IPS DF 19.7 (cell line): ENCODE results near the gene CADPS2.
"Not testable (repeated sequence)": the region's sequence is repeated elsewhere in the genome, so short reads cannot be mapped to it uniquely, and the experiment has no call there.

Experiments
- DNase-seq: peaks from one replicate; pipeline ENCODE4 v3.0.0-alpha.2; 2013; ENCODE audit warnings: low read depth, low spot score

Gene CADPS2

GRCh38 chr7:122674502-122674901 lies 211.8 kb downstream of the CADPS2 start:
- DNase-seq = no peak

GRCh38 chr7:122673951-122674350 lies 212.3 kb downstream of the CADPS2 start:
- DNase-seq = no peak

- DNase-seq = no peak
These were observed 213.7 kb downstream of the CADPS2 start for GRCh38 chr7:122672536-122672935.

DNA sequence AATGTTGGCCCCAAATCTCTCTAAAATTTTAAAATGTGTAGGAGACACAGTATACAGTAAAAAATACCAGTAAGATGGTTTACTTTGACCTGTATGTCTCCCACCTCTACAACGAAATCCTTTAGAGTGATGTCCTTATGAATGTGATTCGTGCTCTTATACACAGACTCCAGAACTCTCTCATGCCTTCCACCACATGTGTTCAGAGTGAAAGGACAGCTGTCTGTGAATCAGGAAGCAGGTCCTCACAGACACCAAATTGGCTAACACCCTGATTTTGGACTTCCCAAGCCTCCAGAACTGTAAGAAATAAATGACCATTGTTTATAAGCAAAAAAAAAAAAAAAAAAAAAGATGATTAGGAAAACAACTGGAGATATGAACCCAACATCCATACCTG lies 222.5 kb downstream of the CADPS2 start:
- DNase-seq = no peak

GRCh38 chr7:122658856-122659255 lies 227.4 kb downstream of the CADPS2 start:
- no peak for DNase-seq

- DNase-seq = no peak
These were observed 232.6 kb downstream of the CADPS2 start for GRCh38 chr7:122653685-122654084.

DNA sequence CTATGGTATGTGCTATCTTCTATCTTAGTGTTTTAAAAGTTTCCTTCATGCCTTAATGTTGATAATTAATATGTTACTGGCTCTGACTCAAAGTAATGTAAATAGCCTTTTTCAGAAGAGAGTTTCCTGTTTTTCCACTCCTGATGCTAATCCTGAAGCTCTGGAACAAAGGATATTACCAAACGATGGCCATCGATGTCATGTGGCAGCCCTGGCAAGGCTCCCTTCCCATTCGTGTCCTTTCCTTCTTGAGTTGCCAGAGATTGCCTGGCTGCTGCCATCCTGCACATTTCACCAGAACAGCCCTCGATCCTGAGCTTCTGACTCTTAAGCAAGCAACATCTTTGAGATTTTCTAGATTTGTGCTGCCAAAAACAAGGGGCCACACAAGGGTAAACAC lies 233.4 kb downstream of the CADPS2 start:
- no peak for DNase-seq

DNA sequence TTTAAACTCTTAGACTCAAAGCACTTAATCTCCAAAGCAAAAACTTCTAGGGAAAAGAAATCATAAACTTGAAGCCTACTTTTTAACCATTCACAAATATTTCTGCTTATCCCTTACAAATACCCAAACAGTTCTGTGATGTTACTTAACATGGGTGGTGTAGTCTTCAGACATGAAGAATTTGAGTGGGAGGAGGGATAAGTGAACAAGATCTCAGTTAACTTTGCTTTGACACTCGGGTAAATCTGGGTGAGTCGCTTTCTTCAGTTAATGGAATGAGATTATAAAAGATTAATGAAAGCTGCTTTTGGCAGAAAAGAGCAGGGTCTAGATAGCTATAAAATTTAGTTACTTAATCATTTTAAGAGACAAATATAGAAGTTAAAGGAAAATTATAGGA lies 234.8 kb downstream of the CADPS2 start:
- DNase-seq = no peak

GRCh38 chr7:122643250-122643649 lies 243.0 kb downstream of the CADPS2 start:
- DNase-seq = no peak

GRCh38 chr7:122638459-122638858 lies 247.8 kb downstream of the CADPS2 start:
- no peak for DNase-seq

DNA sequence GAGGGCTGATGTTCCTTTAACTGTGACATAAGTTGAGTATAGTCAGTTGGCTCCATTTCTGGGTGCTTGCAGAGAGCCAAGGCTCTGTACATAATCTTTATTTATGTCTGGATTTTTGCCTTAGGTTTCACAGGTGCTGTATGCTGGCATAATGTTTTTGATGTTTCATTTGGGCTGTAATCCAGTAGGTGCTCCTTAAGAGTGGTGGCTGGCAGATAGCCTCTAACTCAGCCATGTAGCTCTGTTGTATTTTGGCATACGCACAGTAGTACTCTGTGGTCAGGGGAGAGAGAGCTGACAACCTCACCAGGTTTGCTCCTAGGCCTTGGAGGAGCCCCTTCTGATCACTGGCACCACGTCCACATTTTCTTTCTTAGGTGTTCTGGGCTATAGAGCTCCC lies 248.5 kb downstream of the CADPS2 start:
- no peak for DNase-seq

DNA sequence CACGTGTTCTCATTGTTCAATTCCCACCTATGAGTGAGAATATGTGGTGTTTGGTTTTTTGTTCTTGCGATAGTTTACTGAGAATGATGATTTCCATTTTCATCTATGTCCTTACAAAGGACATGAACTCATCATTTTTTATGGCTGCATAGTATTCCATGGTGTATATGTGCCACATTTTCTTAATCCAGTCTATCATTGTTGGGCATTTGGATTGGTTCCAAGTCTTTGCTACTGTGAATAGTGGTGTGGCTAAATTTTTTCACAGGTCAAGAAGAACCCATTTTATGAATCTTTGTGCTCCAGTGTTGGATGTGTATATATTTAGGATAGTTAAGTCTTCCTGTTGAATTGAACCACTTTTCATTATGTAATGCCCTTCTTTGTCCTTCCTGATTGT lies 250.8 kb downstream of the CADPS2 start:
- DNase-seq = not testable (repeated sequence)

DNA sequence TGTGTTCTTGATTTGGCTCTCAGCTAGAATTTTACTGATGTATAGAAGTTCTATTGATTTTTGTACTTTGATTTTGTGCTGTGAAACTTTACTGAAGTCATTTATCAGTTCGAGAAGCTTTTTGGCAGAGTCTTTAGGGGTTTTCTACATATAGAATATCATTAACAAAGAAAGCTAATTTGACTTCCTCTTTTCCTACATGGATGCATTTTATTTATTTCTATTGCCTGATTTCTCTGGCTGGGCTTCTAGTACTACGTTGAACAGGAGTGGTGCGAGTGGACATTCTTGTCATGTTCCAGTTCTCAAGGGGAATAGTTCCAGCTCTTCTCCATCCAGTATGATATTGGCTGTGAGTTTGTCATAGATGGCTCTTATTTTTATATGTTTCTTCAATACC lies 252.8 kb downstream of the CADPS2 start:
- DNase-seq = no peak

DNA sequence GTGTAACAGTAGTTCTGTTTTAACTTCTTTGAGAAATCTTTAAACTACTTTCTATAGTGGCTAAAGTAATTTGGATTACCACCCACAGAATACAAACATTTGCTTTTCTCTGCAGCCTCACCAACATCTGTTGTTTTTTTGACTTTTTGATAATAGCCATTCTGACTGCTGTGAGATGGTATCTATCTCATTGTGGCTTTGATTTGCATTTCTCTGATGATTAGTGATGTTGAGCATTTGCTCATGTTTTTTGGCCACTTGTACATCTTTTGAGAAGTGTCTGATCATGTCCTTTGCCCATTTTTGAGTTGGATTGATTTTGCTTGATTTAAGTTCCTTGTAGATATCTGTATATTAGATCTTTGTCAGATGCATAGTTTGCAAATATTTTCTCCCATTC lies 254.0 kb downstream of the CADPS2 start:
- no peak for DNase-seq

GRCh38 chr7:122629412-122629953 lies 256.8 kb downstream of the CADPS2 start:
- no peak for DNase-seq

DNA sequence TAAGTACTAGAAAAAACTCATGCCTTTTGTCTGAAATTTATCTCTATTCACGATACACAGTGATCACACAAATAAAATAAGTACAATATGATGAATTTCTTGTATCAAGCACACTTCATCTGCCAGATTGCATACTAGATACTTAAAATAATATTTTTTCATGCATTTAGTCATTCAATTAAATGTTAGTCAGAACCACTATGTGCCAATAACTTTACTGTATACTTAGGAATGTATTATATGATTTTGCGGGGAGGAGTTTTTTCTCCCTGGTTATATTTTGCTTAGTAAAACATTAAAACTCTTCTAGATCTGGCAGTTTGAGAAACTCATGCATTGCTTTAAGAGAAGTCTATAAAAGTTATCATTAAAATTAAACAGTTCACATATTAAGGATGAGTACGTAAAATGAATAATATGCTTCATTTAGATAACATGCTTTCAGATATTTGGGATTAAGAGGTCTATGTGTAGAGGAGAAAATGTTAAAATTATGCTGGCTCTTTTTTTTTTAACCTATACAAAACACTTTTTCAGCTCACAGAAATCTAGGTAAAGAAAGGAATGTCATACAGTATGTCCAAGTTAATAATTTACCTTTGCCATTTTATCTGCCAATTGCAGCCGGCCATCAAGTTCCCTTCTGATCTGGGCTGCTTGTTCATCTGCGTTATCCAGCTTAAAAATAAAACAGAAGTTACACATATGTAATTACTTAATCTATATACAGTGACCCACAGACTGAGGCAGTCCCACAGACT lies 257.4 kb downstream of the CADPS2 start:
- DNase-seq = no peak

GRCh38 chr7:122626785-122627184 lies 259.5 kb downstream of the CADPS2 start:
- no peak for DNase-seq

- no peak for DNase-seq
These were observed 263.6 kb downstream of the CADPS2 start for GRCh38 chr7:122622682-122623081.

DNA sequence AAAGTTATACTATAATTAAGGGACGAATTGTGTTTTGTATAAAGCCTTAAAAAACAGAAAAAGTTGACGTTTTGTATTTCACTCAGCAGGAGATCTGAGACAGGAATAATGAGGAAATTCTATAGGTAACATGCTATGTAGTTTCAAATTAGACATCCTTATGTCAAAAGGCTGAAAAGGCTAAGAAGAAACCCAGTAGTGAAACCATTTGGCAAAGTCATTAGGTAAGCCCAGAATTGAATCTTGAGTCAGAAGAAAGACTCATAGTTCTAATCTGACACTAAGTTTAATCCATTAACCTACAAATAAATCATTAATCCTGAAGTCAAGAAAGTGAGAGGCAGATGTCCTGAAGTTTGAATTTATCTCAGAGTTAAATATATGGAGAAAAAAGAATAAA lies 266.6 kb downstream of the CADPS2 start:
- no peak for DNase-seq

GRCh38 chr7:122618585-122619189 lies 267.6 kb downstream of the CADPS2 start:
- DNase-seq = no peak

- DNase-seq = no peak
These were observed 269.3 kb downstream of the CADPS2 start for GRCh38 chr7:122616951-122617350.

DNA sequence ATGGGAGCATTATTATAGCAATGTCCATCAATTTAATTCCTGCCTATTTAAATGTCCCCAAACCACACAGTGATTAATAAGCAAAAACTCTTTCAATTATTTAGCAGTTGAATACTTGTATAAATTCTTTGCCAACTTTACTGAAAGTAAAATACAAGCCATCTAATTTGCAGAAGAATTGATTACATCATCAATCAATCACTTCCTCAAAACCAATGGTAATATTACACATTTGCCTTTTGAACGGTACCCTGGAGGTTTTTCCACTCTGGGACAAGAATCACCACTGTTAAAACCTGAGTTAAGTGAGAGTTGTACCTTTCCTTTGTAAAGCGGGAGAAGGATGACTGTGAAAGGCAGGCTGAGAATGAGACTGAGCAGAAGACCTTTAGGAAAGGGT lies 280.3 kb downstream of the CADPS2 start:
- DNase-seq = no peak

- no peak for DNase-seq
These were observed 282.0 kb downstream of the CADPS2 start for GRCh38 chr7:122604251-122604650.
